ENCODE measurements around the gene FMO1.

The FMO1 gene

DNA sequence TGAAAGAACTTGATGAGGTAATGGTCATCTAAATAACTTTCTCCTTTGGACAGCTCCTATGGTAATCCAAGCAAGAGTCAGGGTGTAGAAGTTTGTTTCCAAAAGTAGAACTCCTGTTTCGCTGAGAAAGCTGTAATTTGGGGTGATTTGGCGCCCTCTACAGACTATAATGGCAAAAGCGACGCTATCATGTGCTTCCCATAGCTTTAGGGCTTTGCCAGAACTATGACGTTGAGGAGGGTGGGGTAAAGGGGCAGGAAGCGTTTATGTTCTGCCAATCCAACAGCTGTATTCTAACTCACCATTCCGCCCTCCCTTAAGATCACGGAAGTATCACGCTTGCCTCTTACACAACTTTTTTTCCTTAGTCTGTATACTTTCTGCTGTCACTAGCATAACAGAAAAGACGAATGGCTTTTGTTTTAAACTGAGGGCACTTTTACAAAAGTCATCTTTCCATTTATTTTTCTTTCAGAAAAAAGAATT is 65.6 kb downstream of the FMO1 start, which contains the start of gene FMO4:
Gene FMO4 (plus strand): TSS at position 349 of the 486 bp plus-strand sequence. CDS start 5,643 bp downstream, outside the sequence.
- ATAC-seq, result peak; percentile 100
- no peak for TF ChIP-seq ZFP3 (CRISPR knock-in tag; IDR thresholded peaks at IDR 0.05)
- TF ChIP-seq, protein P1, sequence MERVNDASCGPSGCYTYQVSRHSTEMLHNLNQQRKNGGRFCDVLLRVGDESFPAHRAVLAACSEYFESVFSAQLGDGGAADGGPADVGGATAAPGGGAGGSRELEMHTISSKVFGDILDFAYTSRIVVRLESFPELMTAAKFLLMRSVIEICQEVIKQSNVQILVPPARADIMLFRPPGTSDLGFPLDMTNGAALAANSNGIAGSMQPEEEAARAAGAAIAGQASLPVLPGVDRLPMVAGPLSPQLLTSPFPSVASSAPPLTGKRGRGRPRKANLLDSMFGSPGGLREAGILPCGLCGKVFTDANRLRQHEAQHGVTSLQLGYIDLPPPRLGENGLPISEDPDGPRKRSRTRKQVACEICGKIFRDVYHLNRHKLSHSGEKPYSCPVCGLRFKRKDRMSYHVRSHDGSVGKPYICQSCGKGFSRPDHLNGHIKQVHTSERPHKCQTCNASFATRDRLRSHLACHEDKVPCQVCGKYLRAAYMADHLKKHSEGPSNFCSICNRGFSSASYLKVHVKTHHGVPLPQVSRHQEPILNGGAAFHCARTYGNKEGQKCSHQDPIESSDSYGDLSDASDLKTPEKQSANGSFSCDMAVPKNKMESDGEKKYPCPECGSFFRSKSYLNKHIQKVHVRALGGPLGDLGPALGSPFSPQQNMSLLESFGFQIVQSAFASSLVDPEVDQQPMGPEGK (CRISPR knock-in tag; IDR thresholded peaks at IDR 0.05; ENCODE audit: borderline replicate concordance), result no peak
- TF ChIP-seq SNAI2 (CRISPR knock-in tag; IDR thresholded peaks at IDR 0.05), result no peak
- no peak for TF ChIP-seq ZNF70 (CRISPR knock-in tag; IDR thresholded peaks at IDR 0.05)
- TF ChIP-seq BACH2 (CRISPR knock-in tag; IDR thresholded peaks at IDR 0.05; ENCODE audit: borderline replicate concordance), result no peak
- no peak for TF ChIP-seq GLIS3 (CRISPR knock-in tag; IDR thresholded peaks at IDR 0.05)
- TF ChIP-seq CSDC2 (CRISPR knock-in tag; IDR thresholded peaks at IDR 0.05), result no peak
- TF ChIP-seq, protein P2, sequence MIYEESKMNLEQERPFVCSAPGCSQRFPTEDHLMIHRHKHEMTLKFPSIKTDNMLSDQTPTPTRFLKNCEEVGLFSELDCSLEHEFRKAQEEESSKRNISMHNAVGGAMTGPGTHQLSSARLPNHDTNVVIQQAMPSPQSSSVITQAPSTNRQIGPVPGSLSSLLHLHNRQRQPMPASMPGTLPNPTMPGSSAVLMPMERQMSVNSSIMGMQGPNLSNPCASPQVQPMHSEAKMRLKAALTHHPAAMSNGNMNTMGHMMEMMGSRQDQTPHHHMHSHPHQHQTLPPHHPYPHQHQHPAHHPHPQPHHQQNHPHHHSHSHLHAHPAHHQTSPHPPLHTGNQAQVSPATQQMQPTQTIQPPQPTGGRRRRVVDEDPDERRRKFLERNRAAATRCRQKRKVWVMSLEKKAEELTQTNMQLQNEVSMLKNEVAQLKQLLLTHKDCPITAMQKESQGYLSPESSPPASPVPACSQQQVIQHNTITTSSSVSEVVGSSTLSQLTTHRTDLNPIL (CRISPR knock-in tag; IDR thresholded peaks at IDR 0.05; ENCODE audit: low read depth), result no peak
- TF ChIP-seq TCF4 (CRISPR knock-in tag; IDR thresholded peaks at IDR 0.05; ENCODE audit: borderline replicate concordance), result no peak
- TF ChIP-seq, protein P3, sequence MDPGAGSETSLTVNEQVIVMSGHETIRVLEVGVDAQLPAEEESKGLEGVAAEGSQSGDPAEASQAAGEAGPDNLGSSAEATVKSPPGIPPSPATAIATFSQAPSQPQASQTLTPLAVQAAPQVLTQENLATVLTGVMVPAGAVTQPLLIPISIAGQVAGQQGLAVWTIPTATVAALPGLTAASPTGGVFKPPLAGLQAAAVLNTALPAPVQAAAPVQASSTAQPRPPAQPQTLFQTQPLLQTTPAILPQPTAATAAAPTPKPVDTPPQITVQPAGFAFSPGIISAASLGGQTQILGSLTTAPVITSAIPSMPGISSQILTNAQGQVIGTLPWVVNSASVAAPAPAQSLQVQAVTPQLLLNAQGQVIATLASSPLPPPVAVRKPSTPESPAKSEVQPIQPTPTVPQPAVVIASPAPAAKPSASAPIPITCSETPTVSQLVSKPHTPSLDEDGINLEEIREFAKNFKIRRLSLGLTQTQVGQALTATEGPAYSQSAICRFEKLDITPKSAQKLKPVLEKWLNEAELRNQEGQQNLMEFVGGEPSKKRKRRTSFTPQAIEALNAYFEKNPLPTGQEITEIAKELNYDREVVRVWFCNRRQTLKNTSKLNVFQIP (CRISPR knock-in tag; IDR thresholded peaks at IDR 0.05; ENCODE audit: borderline replicate concordance, low read depth), result no peak; the same call in 1 of the 2 replicates
- TF ChIP-seq ZNF565 (CRISPR knock-in tag; conservative IDR thresholded peaks at IDR 0.05; ENCODE audit: low read depth), result no peak
- TF ChIP-seq ZFP30 (CRISPR knock-in tag; IDR thresholded peaks at IDR 0.05), result no peak
- TF ChIP-seq PPARA (CRISPR knock-in tag; IDR thresholded peaks at IDR 0.05; ENCODE audit: borderline replicate concordance), result no peak
- TF ChIP-seq, protein P4, sequence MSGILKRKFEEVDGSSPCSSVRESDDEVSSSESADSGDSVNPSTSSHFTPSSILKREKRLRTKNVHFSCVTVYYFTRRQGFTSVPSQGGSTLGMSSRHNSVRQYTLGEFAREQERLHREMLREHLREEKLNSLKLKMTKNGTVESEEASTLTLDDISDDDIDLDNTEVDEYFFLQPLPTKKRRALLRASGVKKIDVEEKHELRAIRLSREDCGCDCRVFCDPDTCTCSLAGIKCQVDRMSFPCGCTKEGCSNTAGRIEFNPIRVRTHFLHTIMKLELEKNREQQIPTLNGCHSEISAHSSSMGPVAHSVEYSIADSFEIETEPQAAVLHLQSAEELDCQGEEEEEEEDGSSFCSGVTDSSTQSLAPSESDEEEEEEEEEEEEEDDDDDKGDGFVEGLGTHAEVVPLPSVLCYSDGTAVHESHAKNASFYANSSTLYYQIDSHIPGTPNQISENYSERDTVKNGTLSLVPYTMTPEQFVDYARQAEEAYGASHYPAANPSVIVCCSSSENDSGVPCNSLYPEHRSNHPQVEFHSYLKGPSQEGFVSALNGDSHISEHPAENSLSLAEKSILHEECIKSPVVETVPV (CRISPR knock-in tag; IDR thresholded peaks at IDR 0.05), result no peak
- TF ChIP-seq ZNF8 (CRISPR knock-in tag; IDR thresholded peaks at IDR 0.05), result no peak
- no peak for TF ChIP-seq ESRRG (CRISPR knock-in tag; IDR thresholded peaks at IDR 0.05)
- no peak for TF ChIP-seq OSR1 (CRISPR knock-in tag; IDR thresholded peaks at IDR 0.05)
- no peak for TF ChIP-seq TOX (CRISPR knock-in tag; IDR thresholded peaks at IDR 0.05; ENCODE audit: borderline replicate concordance)
- no peak for TF ChIP-seq ARNTL (CRISPR knock-in tag; IDR thresholded peaks at IDR 0.05; ENCODE audit: borderline replicate concordance, low read depth)
- no peak for TF ChIP-seq ZC3H10 (CRISPR knock-in tag; IDR thresholded peaks at IDR 0.05)

- ATAC-seq, result no peak
- TF ChIP-seq ZNF8 (CRISPR knock-in tag; IDR thresholded peaks at IDR 0.05) (no peak), TSHZ2 (CRISPR knock-in tag; IDR thresholded peaks at IDR 0.05) (no peak), RARB (CRISPR knock-in tag; IDR thresholded peaks at IDR 0.05) (no peak), ISL1 (CRISPR knock-in tag; IDR thresholded peaks at IDR 0.05) (no peak), CSDC2 (CRISPR knock-in tag; IDR thresholded peaks at IDR 0.05) (no peak), ESRRG (CRISPR knock-in tag; IDR thresholded peaks at IDR 0.05) (no peak), ZNF565 (CRISPR knock-in tag; conservative IDR thresholded peaks at IDR 0.05; ENCODE audit: low read depth) (no peak), TCF4 (CRISPR knock-in tag; IDR thresholded peaks at IDR 0.05; ENCODE audit: borderline replicate concordance) (no peak), BACH2 (CRISPR knock-in tag; IDR thresholded peaks at IDR 0.05; ENCODE audit: borderline replicate concordance) (no peak), ZNF70 (CRISPR knock-in tag; IDR thresholded peaks at IDR 0.05) (no peak), GLIS3 (CRISPR knock-in tag; IDR thresholded peaks at IDR 0.05) (no peak)
- TF ChIP-seq, protein P4 (CRISPR knock-in tag; IDR thresholded peaks at IDR 0.05), result no peak
Observed at GRCh38 chr1:171329251-171329650, 81.0 kb downstream of the FMO1 start.
